ENCODE measurements around the gene MAFF. TPM values are rescaled to one million over a fixed set of nuclear protein-coding genes. Genes with fewer than 3 reads are reported as not detected.

Gene MAFF
- total and polyA plus RNA-seq, 9 of the 15 experiments (the other 6 are each of a cell fraction or from before 2014, with no cell fraction given): 0.51 to 8.0 (median 5.4) TPM

GRCh38 chr22:38180841-38181452 is 20.8 kb upstream of the MAFF start (continued):
- peak; percentile 39; the same call in 1 of the 2 replicates for TF ChIP-seq ZNF407 (IDR thresholded peaks at IDR 0.05; ENCODE audit: low read depth)
- peak; percentile 75; the same call in 1 of the 2 replicates for TF ChIP-seq LARP7 (IDR thresholded peaks at IDR 0.05)
- peak; percentile 19; the same call in 1 of the 2 replicates for TF ChIP-seq ETV1 (tag; conservative IDR thresholded peaks at IDR 0.05; ENCODE audit: low read depth)
- TF ChIP-seq ZNF583 (CRISPR knock-in tag; IDR thresholded peaks at IDR 0.05): 0 out of 2 replicates have a peak, but pooled peaks have one; percentile 41
- no peak; a peak in 1 of 4 replicates for TF ChIP-seq ZNF639 (CRISPR knock-in tag; conservative IDR thresholded peaks at IDR 0.05 in 1 of 2, IDR thresholded peaks at IDR 0.05 in 1 of 2)
- TF ChIP-seq DDX20 (tag; IDR thresholded peaks at IDR 0.05; ENCODE audit: low read depth): no peak
- TF ChIP-seq CBX2 (IDR thresholded peaks at IDR 0.05; ENCODE audit: insufficient read depth, low read length, poor library complexity, severe bottlenecking): no peak
- TF ChIP-seq ESRRA (IDR thresholded peaks at IDR 0.05; ENCODE audit: borderline replicate concordance, low read depth): no peak
- TF ChIP-seq MEF2D (tag; conservative IDR thresholded peaks at IDR 0.05; ENCODE audit: low read depth): peak; percentile 73; the same call in 1 of the 2 replicates
- TF ChIP-seq OTX1 (CRISPR knock-in tag; IDR thresholded peaks at IDR 0.05): peak; percentile 21; the same call in 1 of the 2 replicates
- no peak for TF ChIP-seq DLX4 (CRISPR knock-in tag; IDR thresholded peaks at IDR 0.05)
- 0 out of 2 replicates have a peak, but pooled peaks have one; percentile 6 for TF ChIP-seq GABPB1 (CRISPR knock-in tag; IDR thresholded peaks at IDR 0.05)
- peak; percentile 69; the same call in 1 of the 2 replicates for TF ChIP-seq ZBTB26 (CRISPR knock-in tag; IDR thresholded peaks at IDR 0.05)
- peak; percentile 53 for TF ChIP-seq TAF9B (IDR thresholded peaks at IDR 0.05; ENCODE audit: partially characterized antibody)
- TF ChIP-seq ASH1L (IDR thresholded peaks at IDR 0.05; ENCODE audit: borderline replicate concordance, low read depth, partially characterized antibody): peak; percentile 13
